ENCODE data around the gene BBOF1. TPM values are rescaled to one million over a fixed set of nuclear protein-coding genes. Genes with fewer than 3 reads are reported as not detected.

BBOF1 gene
- 2.0 and 4.6 TPM in 2 replicates for total RNA-seq (ENCODE audit: low replicate concordance)

DNA sequence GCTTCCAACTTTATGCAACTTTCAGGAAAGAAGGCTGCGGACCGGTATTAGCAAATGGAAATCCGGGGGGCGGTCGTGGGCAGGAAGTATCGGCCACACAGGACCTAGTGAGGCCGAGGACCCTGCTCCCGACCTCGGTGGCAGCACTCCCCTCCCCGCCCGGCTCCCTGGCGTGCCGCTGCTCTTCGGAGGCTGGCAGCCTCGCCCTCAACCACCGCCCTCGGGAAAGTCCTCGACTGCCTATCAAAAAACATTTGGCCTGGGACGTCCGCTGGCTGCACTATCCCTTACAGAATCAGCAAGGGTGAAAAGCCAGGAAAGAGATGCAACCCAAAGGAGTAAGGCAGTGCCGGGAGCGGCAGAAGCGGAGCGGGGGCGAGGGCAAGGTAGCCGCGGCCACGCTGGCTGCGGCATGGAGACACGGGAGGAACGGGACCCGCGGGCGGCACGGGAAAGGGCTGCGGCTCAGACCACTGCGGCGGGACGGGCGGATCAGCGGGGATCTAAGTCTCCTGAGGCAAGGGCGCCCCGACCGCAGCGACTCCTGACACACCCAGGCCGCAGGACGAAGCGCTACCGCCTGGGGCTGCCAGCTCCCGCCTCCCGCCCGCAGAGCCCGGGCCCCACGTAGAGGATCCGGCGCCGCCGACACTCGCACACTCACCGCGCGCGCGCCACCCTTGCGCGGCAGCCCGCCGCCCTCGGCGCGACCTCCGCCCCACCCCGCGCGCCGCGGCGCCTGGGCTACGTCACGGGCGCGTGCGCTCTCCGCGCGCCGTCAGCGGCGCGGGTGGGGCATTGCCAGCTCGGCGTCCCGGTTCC, at the start of gene BBOF1, which contains the start of gene ENTPD5:
BBOF1 (plus strand) TSS at position 764 of the 822 bp plus-strand sequence. CDS start 130 bp downstream, outside the sequence.
ENTPD5 (minus strand) TSS at position 703 of the 822 bp plus-strand sequence. CDS start 31,186 bp downstream, outside the sequence.
- H3K4me1 Mint-ChIP-seq = peaks cover 14% of the 10 kb centered on the region
- H2AFZ ChIP-seq (replicated peaks) = peak within 1 kb of the TSS; percentile 94
- no peaks in the 10 kb centered on the region for H3K36me3 Mint-ChIP-seq
- peak within 1 kb of the TSS; percentile 88 for H3K4me3 ChIP-seq
- H3F3A ChIP-seq (ENCODE audit: low read depth) = peaks cover 11% of the 10 kb centered on the region
- H4K20me1 ChIP-seq (ENCODE audit: low read depth) = no peaks in the 10 kb centered on the region
- H3K27me3 Mint-ChIP-seq (ENCODE audit: insufficient read depth, low read depth) = no peaks in the 10 kb centered on the region
- H3K79me2 ChIP-seq (ENCODE audit: low read depth) = peaks cover 5% of the 10 kb centered on the region
- H3K36me3 ChIP-seq = no peaks in the 10 kb centered on the region
- no peaks in the 10 kb centered on the region for H3K9me3 ChIP-seq (ENCODE audit: low read depth)
- H3K27me3 ChIP-seq = no peaks in the 10 kb centered on the region
- peak within 1 kb of the TSS; percentile 73 for H3K4me2 ChIP-seq
- TF ChIP-seq EZH2 (IDR thresholded peaks at IDR 0.05) (peak; percentile 28), EZH2phosphoT487 (IDR thresholded peaks at IDR 0.05) (no peak), CTCF (IDR thresholded peaks at IDR 0.05) (peak; percentile 8)
- H3K4me1 ChIP-seq = no peaks in the 10 kb centered on the region
- H3K27ac ChIP-seq = no peak within 1 kb of the TSS
- H3K9ac ChIP-seq = peak within 1 kb of the TSS; percentile 36
- no peaks in the 10 kb centered on the region for H3K9me3 Mint-ChIP-seq
- H3K27ac Mint-ChIP-seq = peak within 1 kb of the TSS; percentile 96
- peak within 1 kb of the TSS; percentile 95 for H3K4me3 Mint-ChIP-seq
- DNase-seq (ENCODE audit: low spot score) = peak; percentile 93

DNA sequence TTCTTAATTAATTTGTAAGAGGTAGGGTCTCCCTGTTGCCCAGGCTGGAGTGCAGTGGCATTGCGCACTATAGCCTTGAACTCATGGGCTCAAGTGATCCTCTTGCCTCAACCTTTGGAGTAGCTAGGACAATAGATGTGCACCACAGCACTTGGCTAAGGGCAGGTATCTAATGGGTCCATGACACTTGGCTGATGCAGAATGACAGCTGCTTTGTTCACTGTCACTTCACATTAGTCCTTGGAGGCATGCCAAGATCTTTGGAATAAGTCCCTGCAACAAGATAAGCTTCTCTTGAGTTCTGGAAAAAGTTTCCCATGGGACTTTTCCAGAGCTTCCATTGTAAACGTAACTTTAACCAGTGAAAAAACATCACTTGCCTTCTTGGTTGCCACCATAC, 45.7 kb upstream of the BBOF1 start:
- Histone ChIP-seq H3K27ac (no peak overlapping the region), H3K79me2 (ENCODE audit: low read depth) (no peaks in the 10 kb centered on the region), H3K9ac (peak overlapping the region; percentile 32), H3K27me3 (no peaks in the 10 kb centered on the region), H4K20me1 (ENCODE audit: low read depth) (no peaks in the 10 kb centered on the region), H3K4me1 (no peaks in the 10 kb centered on the region), H3K36me3 (no peaks in the 10 kb centered on the region), H3F3A (ENCODE audit: low read depth) (no peaks in the 10 kb centered on the region), H2AFZ (replicated peaks) (no peak overlapping the region), H3K4me2 (no peak overlapping the region), H3K4me3 (no peak overlapping the region), H3K9me3 (ENCODE audit: low read depth) (no peaks in the 10 kb centered on the region)
- Mint-ChIP-seq H3K4me3 (no peak overlapping the region), H3K27ac (no peak overlapping the region), H3K9me3 (no peaks in the 10 kb centered on the region), H3K36me3 (peaks cover 5% of the 10 kb centered on the region), H3K4me1 (no peaks in the 10 kb centered on the region), H3K27me3 (ENCODE audit: insufficient read depth, low read depth) (peaks cover 2% of the 10 kb centered on the region)
- TF ChIP-seq CTCF (IDR thresholded peaks at IDR 0.05) = no peak
- no peak for TF ChIP-seq EZH2 (IDR thresholded peaks at IDR 0.05)
- no peak for TF ChIP-seq EZH2phosphoT487 (IDR thresholded peaks at IDR 0.05)
- no peak for DNase-seq (ENCODE audit: low spot score)

DNA sequence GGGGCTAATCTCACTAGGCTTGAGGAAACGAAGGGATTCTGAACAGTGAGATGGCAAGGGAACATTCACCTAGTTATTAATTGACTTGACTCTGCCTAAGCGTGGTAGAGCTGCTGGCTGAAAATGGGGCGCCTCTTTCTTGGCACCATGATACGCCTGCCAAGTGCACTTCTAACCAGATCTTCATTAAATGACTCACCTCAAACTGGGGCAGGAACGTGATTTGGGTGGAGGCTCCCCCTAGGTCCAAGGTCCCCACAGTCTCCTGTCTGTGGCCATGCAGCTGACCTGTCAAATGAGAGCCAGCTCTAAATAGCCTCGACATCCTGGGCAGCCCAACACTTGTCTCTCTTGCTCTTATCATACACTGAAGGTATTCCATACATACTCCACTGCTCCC, 43.0 kb upstream of the BBOF1 start:
- H3K9ac ChIP-seq = no peak overlapping the region
- H3K27ac Mint-ChIP-seq = no peak overlapping the region
- no peak overlapping the region for H2AFZ ChIP-seq (replicated peaks)
- H3K27me3 ChIP-seq = no peaks in the 10 kb centered on the region
- H3K36me3 ChIP-seq = no peaks in the 10 kb centered on the region
- no peaks in the 10 kb centered on the region for H3K9me3 Mint-ChIP-seq
- H3K4me2 ChIP-seq = no peak overlapping the region
- H3K79me2 ChIP-seq (ENCODE audit: low read depth) = no peaks in the 10 kb centered on the region
- TF ChIP-seq CTCF (IDR thresholded peaks at IDR 0.05) (no peak), EZH2 (IDR thresholded peaks at IDR 0.05) (no peak), EZH2phosphoT487 (IDR thresholded peaks at IDR 0.05) (no peak)
- no peak overlapping the region for H3K4me3 Mint-ChIP-seq
- no peaks in the 10 kb centered on the region for H3K27me3 Mint-ChIP-seq (ENCODE audit: insufficient read depth, low read depth)
- H3F3A ChIP-seq (ENCODE audit: low read depth) = no peaks in the 10 kb centered on the region
- H3K4me1 Mint-ChIP-seq = no peaks in the 10 kb centered on the region
- H3K27ac ChIP-seq = no peak overlapping the region
- peaks cover 2% of the 10 kb centered on the region for H3K36me3 Mint-ChIP-seq
- no peaks in the 10 kb centered on the region for H4K20me1 ChIP-seq (ENCODE audit: low read depth)
- no peak overlapping the region for H3K4me3 ChIP-seq
- no peaks in the 10 kb centered on the region for H3K4me1 ChIP-seq
- H3K9me3 ChIP-seq (ENCODE audit: low read depth) = no peaks in the 10 kb centered on the region
- no peak for DNase-seq (ENCODE audit: low spot score)

Measured in neural progenitor cell (in vitro differentiated cells).